GM12878 (cell line): ENCODE data around the gene SATB2. TPM values are rescaled to one million over a fixed set of nuclear protein-coding genes. Genes with fewer than 3 reads are reported as not detected.

Experiments used
- ATAC-seq: fragments of 200-7000 bp; cut with Tn5 transposase; 3 replicates; pipeline ENCODE4 v1.9.1; 2020; ENCODE audit warnings: mild to moderate bottlenecking, moderate library complexity
- BruUV-seq: library from RNA; stranded (reverse); fragments of 400-500 nt; replicated peaks from 2 replicates; lab custom pipeline; 2021; lab: Mats Ljungman, UMichigan
- CTCF ChIA-PET: fragments of 300-600 bp; sonication (Branson Sonifier 250); formaldehyde crosslinking; extraction: SDS; loops from one replicate; lab custom pipeline; 2021; ENCODE audit warnings: inconsistent platforms; lab: Yijun Ruan, JAX
- POLR2A ChIA-PET: fragments of 350-600 bp; formaldehyde crosslinking; extraction: SDS; loops from one replicate; lab custom pipeline; 2021; ENCODE audit warnings: inconsistent platforms; lab: Charles Lee
- RAD21 ChIA-PET: fragments of 300-600 bp; sonication (Branson Sonifier 250); formaldehyde crosslinking; loops from one replicate; lab custom pipeline; 2023; ENCODE audit warnings: antibody characterized with exemption; ENCODE audit not compliant: unreplicated experiment; lab: Charles Lee
- SMC1A ChIA-PET: fragments of 300-600 bp; sonication (Branson Sonifier 250); formaldehyde crosslinking; loops from one replicate; lab custom pipeline; 2023; ENCODE audit not compliant: unreplicated experiment, uncharacterized antibody; lab: Charles Lee
- DNase-seq: peaks from one replicate; pipeline ENCODE4 v3.0.0-alpha.2; 2011; ENCODE audit warnings: low read depth, low spot score
- FAIRE-seq: peaks from 3 replicates; lab custom pipeline; 2011; peaks lifted over from hg19 to GRCh38; lab: Jason Lieb, UNC
- H2AFZ ChIP-seq: 2 replicates; pipeline ENCODE4 v1.6.0; 2011; ENCODE audit warnings: low read depth, low read length, control low read depth; ENCODE audit not compliant: control insufficient read depth
- H3K27ac ChIP-seq: 2 replicates; pipeline ENCODE4 v1.5.1; 2011; ENCODE audit warnings: control low read depth; ENCODE audit not compliant: control insufficient read depth, insufficient read depth
- H3K27me3 ChIP-seq, 2 experiments: replicated peaks in 1 of 2; 2 replicates each; pipeline versions ENCODE4 v1.6.0 to v1.6.1; 2011; ENCODE audit warnings: low read length in 1 of 2; ENCODE audit not compliant: control insufficient read depth in 2 of 2, insufficient read depth in 2 of 2
- H3K36me3 ChIP-seq, 2 experiments: 2 replicates each; pipeline ENCODE4 v1.5.1; 2011; ENCODE audit warnings: low read length in 1 of 2; ENCODE audit not compliant: control insufficient read depth in 2 of 2, insufficient read depth in 2 of 2
- H3K4me1 ChIP-seq: 2 replicates; pipeline ENCODE4 v1.6.1; 2011; ENCODE audit warnings: mild to moderate bottlenecking, low read length, moderate library complexity, mixed read lengths; ENCODE audit not compliant: control insufficient read depth, insufficient read depth
- H3K4me2 ChIP-seq: 2 replicates; pipeline ENCODE4 v1.6.0; 2011; ENCODE audit warnings: control low read depth; ENCODE audit not compliant: control insufficient read depth, insufficient read depth
- H3K4me3 ChIP-seq: fragments of 200-600 bp; sonication (generic); 2 replicates; pipeline ENCODE4 v1.5.1; 2016
- H3K79me2 ChIP-seq: 2 replicates; pipeline ENCODE4 v1.6.0; 2011; ENCODE audit warnings: low read length; ENCODE audit not compliant: control insufficient read depth, insufficient read depth
- H3K9ac ChIP-seq: 2 replicates; pipeline ENCODE4 v1.8.0; 2011; ENCODE audit warnings: low read length, control low read depth, mixed read lengths; ENCODE audit not compliant: control insufficient read depth, insufficient read depth
- H3K9me3 ChIP-seq: replicated peaks from 3 replicates; pipeline ENCODE4 v1.5.1; 2011; ENCODE audit warnings: mild to moderate bottlenecking, low read length; ENCODE audit not compliant: control insufficient read depth, insufficient read depth
- H4K20me1 ChIP-seq: 2 replicates; pipeline ENCODE4 v1.6.0; 2011; ENCODE audit not compliant: control insufficient read depth, insufficient read depth
- ASH2L ChIP-seq: fragments of 300-600, 200-600 bp; sonication (generic); IDR thresholded peaks from 2 replicates; pipeline ENCODE4 v1.6.1; 2017; ENCODE audit warnings: low read depth, mild to moderate bottlenecking, borderline replicate concordance
- CHD1 ChIP-seq: IDR thresholded peaks from 2 replicates; pipeline ENCODE4 v1.6.1; 2012; ENCODE audit warnings: low read depth, low read length, improper control_type of control experiment
- CHD4 ChIP-seq: fragments of 200-600 bp; sonication (generic); IDR thresholded peaks from 2 replicates; pipeline ENCODE4 v1.6.1; 2016; ENCODE audit warnings: mild to moderate bottlenecking
- HDGF ChIP-seq: fragments of 450-650 bp; IDR thresholded peaks from 2 replicates; pipeline ENCODE4 v1.6.1; 2016; ENCODE audit warnings: antibody characterized with exemption
- JUNB ChIP-seq: IDR thresholded peaks from 2 replicates; pipeline ENCODE4 v1.6.1; 2016; ENCODE audit warnings: antibody characterized with exemption, mild to moderate bottlenecking
- KAT2A ChIP-seq: conservative IDR thresholded peaks from 2 replicates; pipeline ENCODE4 v1.6.1; 2011; ENCODE audit warnings: low read depth, low read length; ENCODE audit not compliant: control insufficient read depth
- MTA2 ChIP-seq: fragments of 450-650 bp; IDR thresholded peaks from 2 replicates; pipeline ENCODE4 v1.6.1; 2016; ENCODE audit warnings: low read depth, mild to moderate bottlenecking, moderate library complexity
- PAX8 ChIP-seq: fragments of 450-650 bp; IDR thresholded peaks from 2 replicates; pipeline ENCODE4 v1.6.1; 2017; ENCODE audit warnings: mild to moderate bottlenecking, moderate library complexity
- SIN3A ChIP-seq: IDR thresholded peaks from 2 replicates; pipeline ENCODE4 v1.6.1; 2012; ENCODE audit warnings: low read depth, low read length, improper control_type of control experiment
- TAF1 ChIP-seq: IDR thresholded peaks from 2 replicates; pipeline ENCODE4 v1.6.1; 2011; ENCODE audit warnings: mild to moderate bottlenecking, low read depth, low read length, borderline replicate concordance
- TBL1XR1 ChIP-seq: IDR thresholded peaks from 2 replicates; pipeline ENCODE4 v1.6.1; 2012; ENCODE audit warnings: low read depth, low read length, improper control_type of control experiment
- YY1 ChIP-seq: IDR thresholded peaks from 2 replicates; pipeline ENCODE4 v1.6.1; 2011; ENCODE audit warnings: low read depth, mild to moderate bottlenecking, low read length
- ZNF384 ChIP-seq: IDR thresholded peaks from 2 replicates; pipeline ENCODE4 v1.6.1; 2012; ENCODE audit warnings: low read depth, mild to moderate bottlenecking, low read length, improper control_type of control experiment, borderline replicate concordance
- WGBS: methylation state at CpG from one replicate; pipeline ENCODE4 v1.1.6; 2016; ENCODE audit warnings: low lambda C conversion rate; ENCODE audit not compliant: insufficient replicate concordance, insufficient coverage; ENCODE audit errors: missing lambda C conversion rate; 5-methylcytosine and 5-hydroxymethylcytosine counted together
- in situ Hi-C: fragments of 300-500 bp; cut with MboI; formaldehyde crosslinking; loops from 9 replicates; pipeline ENCODE4 v1.14.3; 2018; ENCODE audit warnings: mixed read lengths
- intact Hi-C: fragments of 100-400 bp; cut with micrococcal nuclease; formaldehyde crosslinking; loops from one replicate; pipeline ENCODE4 v1.14.2; 2022; ENCODE audit not compliant: unreplicated experiment
- polyA plus RNA-seq, 11 experiments: library from polyadenylated mRNA; depleted of rRNA in 4 of 11; unstranded in 6 of 11; stranded (reverse) in 5 of 11; fragments of >200 nt; fragmentation: Nextera tagmentation in 4 of 11; fragmentation: Illumina TruSeq in 1 of 11; extraction: Ambion mirVana in 4 of 11; extraction: Trizol in 1 of 11; gene quantifications; 1 replicate in 1 of 11; 2 replicates in 10 of 11; pipeline versions ENCODE4 v1.2.1 to v1.2.3, GENCODE V29; 2011 to 2016; ENCODE audit warnings: inconsistent platforms in 2 of 11, missing spikeins in 2 of 11, low read depth in 1 of 11
- total RNA-seq, 4 experiments: library from RNA; depleted of rRNA in 3 of 4; stranded (reverse); fragments of >200 nt in 3 of 4; fragmentation: Illumina TruSeq in 1 of 4; extraction: Trizol in 1 of 4; gene quantifications; 2 replicates each; pipeline versions ENCODE4 v1.2.1 to v1.2.3, GENCODE V29; 2013 to 2021
- TF ChIP-seq, protein P1 (sequence below): fragments of 450-650 bp; IDR thresholded peaks from 2 replicates; pipeline ENCODE4 v1.6.1; 2014; ENCODE audit warnings: mild to moderate bottlenecking
- TF ChIP-seq, protein P2 (sequence below): fragments of 450-650 bp; IDR thresholded peaks from 2 replicates; pipeline ENCODE4 v1.6.1; 2017; ENCODE audit warnings: mild to moderate bottlenecking
- TF ChIP-seq, protein P3 (sequence below): IDR thresholded peaks from 2 replicates; pipeline ENCODE4 v1.6.1; 2012; ENCODE audit warnings: mild to moderate bottlenecking, low read depth, low read length

The SATB2 gene
- total and polyA plus RNA-seq, 10 of the 15 experiments (the other 5 are each of a cell fraction or from before 2014, with no cell fraction given): 0.03 to 0.56 (median 0.08) TPM; not detected in 3

DNA sequence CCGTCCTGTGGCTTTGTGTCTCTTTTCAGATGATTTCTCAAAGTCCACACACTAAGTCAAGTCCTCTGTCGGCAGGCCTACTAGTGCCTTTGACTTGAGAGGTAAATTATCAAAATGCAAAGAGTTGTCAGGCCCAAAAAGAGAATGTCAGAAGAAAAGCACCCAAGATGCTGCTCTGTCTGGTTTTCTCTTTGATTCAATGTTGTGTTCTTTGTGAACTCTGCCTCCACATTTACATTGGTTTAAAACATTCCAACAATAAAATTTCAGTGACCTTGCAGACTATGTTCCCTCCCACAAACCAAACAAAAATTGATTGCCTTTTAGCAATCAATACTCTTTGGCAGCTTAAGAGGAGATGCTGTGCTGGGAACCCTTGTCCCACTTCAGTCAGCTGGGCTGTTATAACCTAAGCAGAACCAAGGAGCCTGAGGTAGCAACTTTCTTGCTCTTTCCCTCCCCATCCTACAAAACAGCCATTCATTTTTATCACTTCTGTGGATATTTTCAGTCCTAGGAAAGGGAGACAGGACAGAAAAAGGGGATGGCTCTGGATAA lies 19.6 kb upstream of the SATB2 start:
- H3K79me2 ChIP-seq: no peaks in the 10 kb centered on the region
- H3K4me3 ChIP-seq: no peak overlapping the region
- no peak overlapping the region for H3K4me2 ChIP-seq
- ATAC-seq (no peak), FAIRE-seq (no peak), DNase-seq (no peak)
- RAD21 ChIA-PET: interaction anchor here (0.7 kb wide), 1 partner anchor 339 kb away, joined by 3 read pairs; no protein-coding TSS in a partner anchor
- TF ChIP-seq ZNF384: no peak
- TF ChIP-seq, protein P1, sequence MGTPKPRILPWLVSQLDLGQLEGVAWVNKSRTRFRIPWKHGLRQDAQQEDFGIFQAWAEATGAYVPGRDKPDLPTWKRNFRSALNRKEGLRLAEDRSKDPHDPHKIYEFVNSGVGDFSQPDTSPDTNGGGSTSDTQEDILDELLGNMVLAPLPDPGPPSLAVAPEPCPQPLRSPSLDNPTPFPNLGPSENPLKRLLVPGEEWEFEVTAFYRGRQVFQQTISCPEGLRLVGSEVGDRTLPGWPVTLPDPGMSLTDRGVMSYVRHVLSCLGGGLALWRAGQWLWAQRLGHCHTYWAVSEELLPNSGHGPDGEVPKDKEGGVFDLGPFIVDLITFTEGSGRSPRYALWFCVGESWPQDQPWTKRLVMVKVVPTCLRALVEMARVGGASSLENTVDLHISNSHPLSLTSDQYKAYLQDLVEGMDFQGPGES: no peak
- no peak for TF ChIP-seq KAT2A
- TF ChIP-seq TAF1: no peak
- TF ChIP-seq CHD4: no peak
- TF ChIP-seq ASH2L: no peak
- TF ChIP-seq SIN3A: no peak
- TF ChIP-seq PAX8: no peak
- TF ChIP-seq, protein P2, sequence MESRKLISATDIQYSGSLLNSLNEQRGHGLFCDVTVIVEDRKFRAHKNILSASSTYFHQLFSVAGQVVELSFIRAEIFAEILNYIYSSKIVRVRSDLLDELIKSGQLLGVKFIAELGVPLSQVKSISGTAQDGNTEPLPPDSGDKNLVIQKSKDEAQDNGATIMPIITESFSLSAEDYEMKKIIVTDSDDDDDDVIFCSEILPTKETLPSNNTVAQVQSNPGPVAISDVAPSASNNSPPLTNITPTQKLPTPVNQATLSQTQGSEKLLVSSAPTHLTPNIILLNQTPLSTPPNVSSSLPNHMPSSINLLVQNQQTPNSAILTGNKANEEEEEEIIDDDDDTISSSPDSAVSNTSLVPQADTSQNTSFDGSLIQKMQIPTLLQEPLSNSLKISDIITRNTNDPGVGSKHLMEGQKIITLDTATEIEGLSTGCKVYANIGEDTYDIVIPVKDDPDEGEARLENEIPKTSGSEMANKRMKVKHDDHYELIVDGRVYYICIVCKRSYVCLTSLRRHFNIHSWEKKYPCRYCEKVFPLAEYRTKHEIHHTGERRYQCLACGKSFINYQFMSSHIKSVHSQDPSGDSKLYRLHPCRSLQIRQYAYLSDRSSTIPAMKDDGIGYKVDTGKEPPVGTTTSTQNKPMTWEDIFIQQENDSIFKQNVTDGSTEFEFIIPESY: no peak
- TF ChIP-seq JUNB: no peak
- TF ChIP-seq, protein P3, sequence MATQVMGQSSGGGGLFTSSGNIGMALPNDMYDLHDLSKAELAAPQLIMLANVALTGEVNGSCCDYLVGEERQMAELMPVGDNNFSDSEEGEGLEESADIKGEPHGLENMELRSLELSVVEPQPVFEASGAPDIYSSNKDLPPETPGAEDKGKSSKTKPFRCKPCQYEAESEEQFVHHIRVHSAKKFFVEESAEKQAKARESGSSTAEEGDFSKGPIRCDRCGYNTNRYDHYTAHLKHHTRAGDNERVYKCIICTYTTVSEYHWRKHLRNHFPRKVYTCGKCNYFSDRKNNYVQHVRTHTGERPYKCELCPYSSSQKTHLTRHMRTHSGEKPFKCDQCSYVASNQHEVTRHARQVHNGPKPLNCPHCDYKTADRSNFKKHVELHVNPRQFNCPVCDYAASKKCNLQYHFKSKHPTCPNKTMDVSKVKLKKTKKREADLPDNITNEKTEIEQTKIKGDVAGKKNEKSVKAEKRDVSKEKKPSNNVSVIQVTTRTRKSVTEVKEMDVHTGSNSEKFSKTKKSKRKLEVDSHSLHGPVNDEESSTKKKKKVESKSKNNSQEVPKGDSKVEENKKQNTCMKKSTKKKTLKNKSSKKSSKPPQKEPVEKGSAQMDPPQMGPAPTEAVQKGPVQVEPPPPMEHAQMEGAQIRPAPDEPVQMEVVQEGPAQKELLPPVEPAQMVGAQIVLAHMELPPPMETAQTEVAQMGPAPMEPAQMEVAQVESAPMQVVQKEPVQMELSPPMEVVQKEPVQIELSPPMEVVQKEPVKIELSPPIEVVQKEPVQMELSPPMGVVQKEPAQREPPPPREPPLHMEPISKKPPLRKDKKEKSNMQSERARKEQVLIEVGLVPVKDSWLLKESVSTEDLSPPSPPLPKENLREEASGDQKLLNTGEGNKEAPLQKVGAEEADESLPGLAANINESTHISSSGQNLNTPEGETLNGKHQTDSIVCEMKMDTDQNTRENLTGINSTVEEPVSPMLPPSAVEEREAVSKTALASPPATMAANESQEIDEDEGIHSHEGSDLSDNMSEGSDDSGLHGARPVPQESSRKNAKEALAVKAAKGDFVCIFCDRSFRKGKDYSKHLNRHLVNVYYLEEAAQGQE: no peak
- TF ChIP-seq CHD1: no peak
- TF ChIP-seq HDGF: no peak
- no peak for TF ChIP-seq YY1
- no peak for TF ChIP-seq MTA2
- TF ChIP-seq TBL1XR1: no peak
- in situ Hi-C loops: no loop called here
- no peaks in the 10 kb centered on the region for H4K20me1 ChIP-seq
- WGBS: 11% methylated on average over 2 of the region's 2 CpGs
- POLR2A ChIA-PET: no interaction called here
- H3K27ac ChIP-seq: no peak overlapping the region
- CTCF ChIA-PET: interaction anchor here (0.6 to 3.1 kb wide), 5 partner anchors 8 to 1168 kb away, joined by 3 to 19 read pairs (median 4); no protein-coding TSS in a partner anchor
- no peak overlapping the region for H3K9ac ChIP-seq
- no TSS peak for BruUV-seq
- intact Hi-C loops: no loop called here
- no peaks in the 10 kb centered on the region for H3K4me1 ChIP-seq
- SMC1A ChIA-PET: interaction anchor here (2.1 kb wide), 1 partner anchor 1163 kb away, joined by 8 read pairs; no protein-coding TSS in a partner anchor
- no peaks in the 10 kb centered on the region for H3K36me3 ChIP-seq
- no peaks in the 10 kb centered on the region for H3K9me3 ChIP-seq
- H3K27me3 ChIP-seq: peaks cover 2% of the 10 kb centered on the region in 2 experiments; a peak in 1 of 4 replicates
- H2AFZ ChIP-seq: no peak overlapping the region
